Glomerular endothelial cell (primary cell): ENCODE measurements around the gene IFT43. TPM values are rescaled to one million over a fixed set of nuclear protein-coding genes. Genes with fewer than 3 reads are reported as not detected.

Experiments used
- DNase-seq: peaks from one replicate; pipeline ENCODE4 v3.0.0-alpha.2; 2011; ENCODE audit warnings: low read depth, low spot score; ENCODE audit errors: extremely low read depth
- total RNA-seq: library from RNA; depleted of rRNA; stranded (reverse); fragments of >200 nt; gene quantifications from 2 replicates; pipeline ENCODE4 v1.2.3, GENCODE V29; 2015

Gene IFT43
- total RNA-seq, 1 donor from 2014 or later = 57.3 TPM

DNA sequence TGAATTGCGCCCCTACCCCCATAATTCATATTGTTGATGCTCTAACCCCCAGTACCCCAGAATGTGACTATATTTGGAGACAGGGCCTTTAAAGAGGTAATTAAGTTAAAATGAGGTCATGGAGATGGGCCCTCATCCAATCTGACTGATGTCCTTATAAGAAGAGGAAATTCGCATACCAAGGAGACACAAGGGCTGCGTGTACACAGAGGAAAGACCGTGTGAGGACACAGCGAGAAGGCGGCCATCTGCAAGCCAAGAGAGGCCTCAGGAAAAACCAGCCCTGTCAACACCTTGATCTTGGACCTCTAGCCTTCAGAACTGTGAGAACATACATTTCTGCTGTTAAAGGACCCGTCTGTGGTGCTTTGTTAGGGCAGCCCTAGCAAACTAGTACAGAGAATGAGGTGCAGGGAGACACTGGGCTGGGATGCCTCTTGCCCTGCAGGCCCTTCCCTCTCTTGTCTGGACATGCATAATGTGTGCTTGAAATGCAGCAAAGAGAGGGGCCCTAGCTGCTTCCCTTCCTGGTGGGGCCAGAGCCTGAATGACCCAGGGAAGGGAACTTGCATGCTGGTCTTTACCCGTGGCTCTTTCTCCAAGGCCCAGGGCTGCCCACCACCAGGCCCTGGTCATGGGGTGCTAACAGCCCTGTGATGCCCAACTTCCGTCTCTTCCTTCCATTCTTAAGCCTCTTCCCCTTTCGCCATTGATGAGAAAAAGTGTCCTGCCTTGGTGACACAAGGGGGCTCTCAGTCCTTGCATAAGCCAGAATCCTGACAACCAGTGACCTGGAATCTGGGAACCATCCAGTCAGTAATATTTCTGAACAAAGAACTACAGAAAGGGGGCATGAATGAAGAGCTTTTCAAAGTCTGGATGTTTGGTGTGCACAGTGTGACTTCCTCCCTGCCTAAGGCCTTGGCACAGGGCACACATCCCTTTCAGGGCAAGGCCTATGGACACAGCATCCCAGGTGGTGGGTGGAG, 116.1 kb downstream of the IFT43 start:
- DNase-seq = no peak

DNA sequence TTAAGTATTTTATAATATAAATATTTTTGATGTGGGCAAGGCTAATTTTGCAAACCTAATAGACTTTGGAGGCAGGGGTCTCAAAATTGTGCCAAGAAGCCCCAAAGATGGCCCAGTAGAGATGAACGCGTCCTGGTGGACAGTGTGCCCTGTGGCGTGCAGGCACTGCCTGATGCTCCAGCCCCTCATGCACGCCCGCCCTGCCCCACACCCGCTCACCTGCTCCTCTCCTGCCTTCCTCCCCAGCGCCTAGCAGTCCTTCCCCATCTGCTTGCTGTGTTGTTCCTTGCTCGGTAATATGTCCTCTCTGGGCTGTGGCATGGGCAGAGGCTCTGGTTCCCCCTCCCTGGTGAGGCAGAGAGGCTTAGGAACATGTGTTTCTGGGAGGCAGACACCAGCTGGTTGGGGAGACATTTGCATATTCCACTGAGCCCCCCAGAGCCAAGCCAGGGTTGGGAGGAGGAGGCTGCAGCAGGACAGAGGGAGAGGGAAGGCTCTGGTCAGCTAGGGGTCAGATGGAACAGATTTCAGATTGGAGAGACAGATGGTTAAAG, 119.3 kb downstream of the IFT43 start:
- no peak for DNase-seq

DNA sequence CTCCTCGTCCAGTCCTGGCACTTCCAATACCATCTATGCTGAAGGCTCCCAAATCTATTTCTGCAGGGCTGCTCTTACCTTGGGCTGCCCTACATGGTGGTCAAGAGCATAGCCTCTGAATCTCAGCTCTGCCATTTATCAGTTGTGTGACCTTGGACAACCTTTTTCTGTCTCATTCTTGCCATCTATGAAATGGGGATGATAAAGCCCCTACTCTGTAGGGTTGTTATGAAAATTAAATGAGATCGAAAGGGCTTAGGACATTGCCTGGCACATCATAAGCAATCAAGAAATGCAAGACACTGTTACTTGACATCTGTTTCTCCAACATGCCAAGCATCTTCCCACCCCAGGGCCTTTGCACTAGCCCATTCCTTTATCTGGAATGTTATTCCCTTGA, 120.6 kb downstream of the IFT43 start:
- DNase-seq = no peak

DNA sequence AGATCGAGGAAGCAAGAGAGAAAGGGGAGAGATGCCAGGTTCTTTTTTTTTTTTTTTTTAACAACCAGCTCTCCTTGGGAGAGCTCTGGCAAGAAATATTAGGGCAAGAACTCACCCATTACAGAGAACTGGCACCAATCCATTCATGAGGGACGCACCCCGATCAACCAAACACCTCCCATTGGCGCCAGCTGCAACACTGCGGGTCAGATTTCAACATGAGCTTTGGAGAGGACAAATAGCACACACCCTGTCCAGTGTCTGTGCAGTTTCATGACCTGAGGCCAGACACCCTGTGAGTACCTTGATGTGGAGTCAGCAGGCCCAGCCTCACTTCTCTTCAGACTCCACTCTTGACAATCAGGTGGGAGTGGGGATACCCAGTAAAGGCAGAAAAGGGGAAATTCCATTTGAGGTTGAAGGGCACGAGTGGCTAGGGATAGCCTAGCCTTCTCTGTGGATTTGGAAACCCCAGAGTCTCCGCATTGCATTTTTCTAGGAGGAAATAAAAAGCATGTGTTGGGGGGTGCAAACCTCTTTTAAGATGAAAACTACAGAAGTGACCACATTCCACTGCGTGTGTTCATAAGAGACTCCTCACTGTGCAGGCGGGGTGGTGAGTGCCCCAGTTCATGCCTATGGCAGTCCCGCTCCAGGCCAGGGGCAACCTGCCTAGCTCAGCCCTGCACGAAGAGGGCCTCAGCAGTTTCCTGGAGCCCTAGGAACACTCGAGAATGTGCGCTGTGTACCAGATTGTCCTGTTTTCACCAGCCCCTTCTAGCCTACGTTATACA, 123.7 kb downstream of the IFT43 start:
- no peak for DNase-seq

DNA sequence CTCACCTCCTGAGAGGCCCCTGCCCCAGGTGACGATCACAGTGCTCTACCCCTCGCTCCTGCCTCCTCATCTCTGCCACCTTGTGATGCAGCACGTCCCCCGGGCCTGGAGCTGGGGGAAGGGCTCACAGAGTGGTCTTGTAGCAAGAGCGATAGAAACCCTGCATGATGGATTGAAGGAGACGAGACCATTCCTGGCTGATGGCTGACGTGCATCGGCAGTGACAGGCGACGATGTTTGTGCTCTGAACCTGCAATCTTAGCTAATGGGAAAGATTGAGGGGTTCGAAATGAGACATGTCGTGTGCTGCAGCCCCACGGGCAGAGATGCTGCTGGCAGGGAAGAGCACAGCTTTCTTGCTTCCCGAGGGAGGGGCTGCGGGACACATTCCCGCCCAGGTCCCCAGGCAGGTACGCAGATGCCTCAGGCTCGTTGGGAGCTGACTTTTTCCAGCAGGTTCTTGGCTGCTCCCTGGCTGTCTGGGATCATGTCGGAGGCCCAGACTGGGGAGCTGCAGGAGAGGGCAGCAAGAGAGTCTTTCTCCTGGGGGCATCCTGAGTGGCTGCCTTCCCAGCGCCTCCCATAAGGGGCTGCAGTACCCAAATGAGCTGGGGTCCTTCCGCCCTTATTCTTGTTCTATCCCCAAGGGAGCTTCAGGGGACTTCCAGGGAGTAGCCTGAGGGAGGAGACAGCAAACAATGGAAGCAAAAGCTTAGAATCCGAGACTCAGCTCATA, 127.5 kb downstream of the IFT43 start:
- no peak for DNase-seq

DNA sequence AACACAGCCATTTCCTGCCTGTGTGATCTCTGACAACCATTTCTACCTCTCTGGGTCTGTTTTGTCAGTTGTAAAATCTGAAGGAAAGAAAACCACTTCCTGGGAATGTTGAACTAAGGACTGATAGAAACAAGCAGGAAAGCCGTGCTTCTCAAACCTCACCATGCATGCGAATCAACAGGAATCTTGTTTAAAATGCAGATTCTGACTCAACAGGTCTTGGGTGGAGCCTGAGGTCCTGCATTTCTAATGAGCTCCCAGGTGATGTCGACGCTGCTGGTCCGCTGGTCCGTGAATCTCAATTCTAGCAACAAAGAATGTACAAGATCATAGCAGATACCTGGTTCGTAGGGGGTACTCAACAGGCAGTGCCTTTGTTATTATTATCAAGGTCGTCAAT, 128.1 kb downstream of the IFT43 start:
- no peak for DNase-seq

DNA sequence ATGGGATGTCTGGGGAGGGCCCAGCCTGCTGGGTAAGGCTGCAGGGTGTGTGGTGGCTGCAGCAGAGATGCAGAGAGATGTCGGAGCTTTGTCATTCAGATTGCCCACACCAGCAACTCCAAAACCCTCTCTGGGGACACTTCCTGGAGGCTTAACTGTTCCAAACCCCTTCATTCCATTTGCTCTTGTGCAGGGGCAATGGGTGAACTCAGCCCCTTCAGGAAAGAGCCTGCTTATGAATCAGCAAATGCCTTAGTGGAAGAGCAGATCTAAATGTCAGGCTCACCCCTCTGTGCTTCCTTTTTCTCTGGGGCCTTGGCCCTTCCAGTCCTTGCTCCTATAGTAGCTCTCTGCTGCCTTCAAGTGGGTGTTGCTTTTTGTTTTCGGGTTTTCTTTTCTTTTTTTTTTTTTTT, 129.5 kb downstream of the IFT43 start:
- no peak for DNase-seq

DNA sequence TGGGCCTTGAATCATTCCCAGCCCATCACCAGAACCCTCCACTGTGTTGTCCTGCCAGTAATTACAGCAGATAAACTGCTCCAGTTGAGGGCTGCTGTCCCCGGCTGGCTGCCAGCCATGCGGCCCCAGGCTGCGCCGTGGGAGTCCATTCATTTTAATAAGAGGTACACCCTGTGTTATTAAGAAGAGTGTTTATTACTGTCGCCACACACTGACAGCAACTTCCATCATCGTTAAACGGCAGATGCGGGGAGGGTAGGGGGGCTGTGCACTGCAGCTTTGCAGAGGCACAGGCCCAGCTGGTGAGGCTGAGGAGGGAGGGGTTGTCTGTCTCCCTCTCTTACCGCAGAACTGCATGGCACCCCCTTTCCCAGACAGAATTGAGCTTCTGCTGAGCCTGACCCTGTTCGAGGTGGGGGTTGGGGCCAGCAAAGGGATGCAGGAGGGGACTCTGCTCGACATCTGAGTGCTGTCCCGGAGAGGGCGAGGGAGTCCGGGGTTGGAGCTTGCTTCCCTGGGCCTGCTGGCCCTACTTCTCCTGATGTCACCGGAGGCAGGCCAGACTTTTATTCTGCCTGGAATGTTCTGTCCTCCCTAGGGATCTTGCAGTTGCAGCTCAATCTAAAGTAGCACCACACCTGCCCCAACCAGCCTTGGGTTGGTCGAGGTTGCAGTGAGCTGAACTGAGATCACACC, 132.4 kb downstream of the IFT43 start:
- no peak for DNase-seq

DNA sequence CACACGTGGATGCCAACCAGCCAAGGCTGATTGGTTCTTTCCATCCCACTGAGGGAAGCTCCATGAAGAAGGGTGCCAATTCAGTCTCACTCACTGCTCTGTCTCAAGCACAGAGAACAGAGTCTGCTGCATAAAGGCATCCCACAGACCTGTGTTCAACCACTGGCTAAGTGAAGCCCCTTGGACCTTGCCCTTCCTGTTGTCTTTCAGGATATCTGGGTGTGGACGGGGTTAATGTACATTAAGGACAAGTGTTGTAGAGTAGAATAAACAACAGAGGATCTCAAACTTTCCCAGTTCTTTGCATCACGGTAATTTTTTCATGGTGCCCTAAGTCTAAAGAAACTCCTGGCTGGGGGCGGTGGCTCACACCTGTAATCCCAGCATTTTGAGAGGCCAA, 133.0 kb downstream of the IFT43 start:
- no peak for DNase-seq

DNA sequence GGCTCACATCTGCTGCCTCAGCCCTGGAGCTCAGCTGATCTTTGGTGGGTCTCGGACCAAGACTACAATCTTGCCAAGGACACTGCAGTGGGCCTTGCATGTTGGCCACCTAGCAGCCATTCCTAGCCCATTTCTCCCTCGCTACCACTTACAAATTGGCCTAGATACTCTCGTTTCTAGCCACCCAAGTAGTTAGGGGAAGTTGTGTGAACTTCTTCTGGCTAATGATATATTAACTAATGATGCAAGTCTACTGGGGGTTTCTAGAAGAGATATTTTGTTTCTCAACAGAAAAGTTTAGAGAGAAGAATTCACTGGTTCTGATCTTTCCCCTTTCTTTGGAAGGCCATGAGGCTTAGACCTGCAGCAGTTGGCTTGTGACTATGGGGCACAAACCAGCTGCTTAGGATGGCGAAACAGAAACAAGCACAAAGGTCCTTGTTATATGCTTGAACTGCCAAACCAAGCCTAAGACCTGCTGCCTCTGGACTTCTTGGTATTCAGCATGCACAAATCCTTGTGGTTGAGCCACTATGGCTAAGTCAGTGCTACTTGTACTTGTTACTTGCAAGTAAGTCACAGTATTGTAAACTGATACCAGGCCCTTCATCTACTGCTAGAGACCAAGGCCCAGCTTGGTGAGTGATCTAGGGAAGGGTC, 135.7 kb downstream of the IFT43 start:
- DNase-seq = no peak

DNA sequence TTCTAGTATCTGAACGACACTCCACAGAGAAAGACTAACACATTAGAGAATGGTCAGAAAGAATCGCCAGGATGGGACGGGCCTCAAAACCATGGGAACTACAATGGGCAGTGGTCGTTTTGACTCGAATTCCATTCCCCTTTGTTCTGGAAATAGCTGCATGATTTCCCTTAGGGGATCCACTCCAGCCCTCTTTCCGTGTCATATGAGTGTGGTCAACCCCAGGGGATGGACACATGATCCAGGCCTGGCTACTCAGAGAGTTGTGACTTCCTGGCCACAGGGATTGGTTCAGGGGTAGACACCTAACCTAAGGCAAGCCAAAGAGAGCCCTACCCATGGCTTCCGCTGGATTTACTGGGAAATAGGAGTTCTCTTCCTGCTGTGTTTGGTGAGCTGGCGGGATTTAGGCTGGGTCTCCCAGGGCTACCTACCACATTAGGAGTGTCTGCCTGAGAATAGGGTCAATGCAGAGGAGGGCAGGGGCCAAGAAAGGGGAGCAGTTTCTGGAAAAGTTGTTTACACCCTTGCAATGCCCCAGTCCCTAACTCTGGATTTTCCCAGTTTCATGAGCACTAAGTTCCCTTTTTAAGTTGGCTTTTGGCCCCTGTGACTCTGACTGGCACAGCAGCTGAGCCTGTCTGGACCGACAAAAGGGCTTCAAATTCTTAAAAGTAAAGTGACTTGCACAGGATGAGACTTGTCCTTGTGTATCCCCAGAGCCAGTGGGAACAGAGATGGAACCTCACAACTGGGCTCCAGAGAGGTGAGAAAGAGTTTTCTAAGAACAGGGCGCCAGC, 138.1 kb downstream of the IFT43 start:
- no peak for DNase-seq

DNA sequence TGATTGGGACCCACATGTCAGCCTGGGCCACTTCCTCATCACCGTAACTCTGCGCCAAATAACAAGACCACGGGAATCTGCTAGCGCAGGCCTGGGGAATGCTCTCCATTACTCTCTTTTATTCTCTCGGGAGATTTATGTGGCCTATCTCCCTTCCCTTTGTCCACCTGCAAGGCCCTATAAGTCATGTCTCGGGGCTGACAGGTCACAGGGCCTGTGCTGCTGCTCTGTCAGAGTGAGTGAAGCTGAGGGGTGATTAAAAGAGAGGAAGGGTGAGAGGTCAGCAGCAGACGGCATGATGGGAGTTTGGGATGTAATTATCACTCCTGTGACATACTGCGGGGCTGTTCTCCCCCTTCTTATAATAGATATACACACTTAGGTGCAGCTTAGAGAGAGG, 139.9 kb downstream of the IFT43 start:
- no peak for DNase-seq

DNA sequence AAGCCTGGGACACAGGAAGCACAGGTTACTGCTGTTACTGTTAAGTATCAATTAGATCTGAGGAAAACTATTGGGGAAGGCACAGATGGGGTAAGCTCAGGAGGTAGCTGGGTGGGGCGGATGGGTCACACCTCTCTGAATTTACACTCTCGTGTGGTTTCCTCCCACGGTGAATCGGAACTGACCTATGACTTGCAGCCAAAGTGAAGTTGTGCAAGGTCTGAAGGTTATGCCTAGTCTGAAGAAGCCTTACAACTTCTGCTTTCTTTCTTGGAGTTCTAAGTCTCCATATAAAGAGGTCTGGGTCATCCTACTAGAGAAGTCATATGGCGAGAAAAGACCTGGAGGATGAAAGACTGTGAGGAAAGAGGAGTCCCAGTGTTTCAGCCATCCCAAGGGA, 140.5 kb downstream of the IFT43 start:
- no peak for DNase-seq

DNA sequence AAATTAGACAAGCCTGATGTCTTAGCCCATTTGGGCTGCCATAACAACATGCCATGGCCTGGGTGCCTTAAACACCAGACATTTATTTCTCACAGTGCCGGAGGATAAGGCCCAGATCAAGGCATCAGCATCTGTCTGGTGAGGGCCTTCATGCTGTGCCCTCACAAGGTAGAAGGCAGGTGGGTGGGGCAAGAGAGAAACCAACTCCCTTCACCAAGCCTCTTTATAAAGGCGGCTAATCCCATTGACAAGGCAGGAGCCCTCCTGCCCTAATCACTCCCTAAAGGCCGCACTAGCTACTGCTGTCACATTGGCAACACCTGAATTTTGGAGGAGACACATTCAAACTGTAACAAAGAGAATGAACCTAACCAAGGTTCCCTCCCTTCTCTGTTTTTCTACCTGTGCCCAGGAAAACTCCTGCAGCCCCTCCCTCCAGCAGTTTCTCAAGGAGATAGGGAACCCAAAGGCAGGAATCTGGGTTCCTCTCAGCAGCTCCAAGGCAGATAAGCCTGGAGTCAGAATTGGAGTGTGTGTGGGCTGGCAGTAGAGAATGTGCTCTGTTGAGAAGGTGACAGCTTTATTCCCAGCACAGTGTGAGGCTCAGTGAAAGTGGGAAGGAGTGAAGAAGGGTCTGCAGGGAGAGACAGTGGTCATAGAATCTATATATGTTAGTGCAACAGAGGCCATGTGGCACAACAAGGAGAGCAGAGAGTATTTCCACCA, 144.5 kb downstream of the IFT43 start:
- DNase-seq = no peak

DNA sequence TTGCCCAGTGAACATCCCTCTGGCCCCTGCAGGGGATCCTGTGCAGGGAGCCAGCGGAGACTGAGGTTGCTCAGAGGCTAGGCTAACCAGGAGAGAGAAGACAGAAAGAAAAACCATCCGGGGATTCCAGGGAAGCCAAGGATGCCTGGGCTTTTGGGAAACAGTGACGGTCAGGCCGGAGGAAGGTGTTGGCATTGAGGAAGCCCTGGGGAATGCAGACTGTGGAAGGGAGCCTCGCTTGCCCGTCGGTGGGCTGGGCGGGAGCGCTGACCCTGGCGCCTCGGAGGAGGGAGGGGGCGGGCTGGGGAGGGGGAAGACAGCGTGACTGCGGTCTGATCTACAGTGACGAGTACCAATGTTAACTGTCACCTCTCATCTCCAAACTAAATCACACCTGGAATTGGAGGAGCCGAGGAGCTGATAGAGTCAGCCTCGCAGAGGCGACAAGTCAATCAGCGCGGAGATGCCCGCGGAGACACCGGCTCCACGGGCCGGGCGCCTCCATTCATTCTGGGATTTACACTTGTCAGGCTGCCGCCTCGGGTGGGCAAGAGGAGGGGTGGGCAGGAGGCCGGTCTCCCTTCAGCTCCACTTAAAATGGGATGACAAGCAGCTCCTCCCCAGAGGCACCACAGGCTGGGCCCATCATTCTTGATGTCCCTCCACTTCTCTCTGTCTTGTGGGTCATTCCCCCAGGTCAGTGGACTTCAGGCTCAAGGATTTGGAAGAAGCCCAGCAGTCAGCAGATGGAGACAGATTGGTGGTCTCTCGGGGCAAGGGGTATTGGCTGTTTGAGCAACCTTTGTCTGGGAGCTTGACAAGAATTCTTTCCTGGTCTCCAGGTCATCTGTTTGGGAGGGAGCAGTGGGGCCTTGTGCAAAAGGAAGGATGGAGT, 145.8 kb downstream of the IFT43 start:
- DNase-seq = no peak

DNA sequence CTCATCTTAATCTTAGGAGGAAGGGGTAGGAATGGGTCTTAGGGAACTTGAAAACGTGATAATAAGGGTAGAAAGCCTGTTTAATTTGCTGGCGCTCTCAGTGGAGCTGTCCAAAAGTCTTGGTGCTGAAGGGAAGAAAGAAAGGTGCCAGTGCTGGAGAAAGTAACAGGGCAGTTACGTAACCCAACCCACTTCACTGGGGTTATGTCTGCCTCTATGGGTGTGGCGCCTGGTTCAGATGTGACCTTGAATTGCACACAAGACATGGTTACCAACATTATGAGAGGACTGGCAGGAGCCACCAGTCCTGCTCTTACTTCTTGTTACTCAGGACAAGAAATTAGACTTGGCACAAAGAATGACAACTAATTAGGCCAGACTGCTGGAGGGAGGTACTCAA, 147.5 kb downstream of the IFT43 start:
- no peak for DNase-seq
